HFFc6 (cell line): Measurements from ENCODE around the gene TSC22D1. TPM values are rescaled to one million over a fixed set of nuclear protein-coding genes. Genes with fewer than 3 reads are reported as not detected.
"Not testable (repeated sequence)": the region's sequence is repeated elsewhere in the genome, so short reads cannot be mapped to it uniquely, and the experiment has no call there.

Source experiments
- DNase-seq: peaks from one replicate; pipeline ENCODE4 v3.0.0-alpha.2; 2018
- H3K27ac Mint-ChIP-seq: 2 replicates; pipeline ENCODE4 v1.8.0; 2020; ENCODE audit warnings: mild to moderate bottlenecking, mixed read lengths
- H3K27me3 Mint-ChIP-seq: 2 replicates; pipeline ENCODE4 v1.8.0; 2021; ENCODE audit warnings: mild to moderate bottlenecking, moderate library complexity, mixed read lengths; ENCODE audit not compliant: insufficient read depth
- H3K36me3 Mint-ChIP-seq: 2 replicates; pipeline ENCODE4 v1.8.0; 2021; ENCODE audit warnings: low read depth, mixed read lengths
- H3K4me1 Mint-ChIP-seq: 2 replicates; pipeline ENCODE4 v1.8.0; 2020; ENCODE audit warnings: low read depth, mixed read lengths
- H3K4me3 Mint-ChIP-seq: 2 replicates; pipeline ENCODE4 v1.8.0; 2020; ENCODE audit warnings: mild to moderate bottlenecking, moderate library complexity, mixed read lengths
- H3K9me3 Mint-ChIP-seq: 2 replicates; pipeline ENCODE4 v1.8.0; 2020; ENCODE audit warnings: mild to moderate bottlenecking, mixed read lengths
- total RNA-seq, 6 experiments: library from RNA; stranded (reverse); fragmentation: NEBNext Ultra II Directional; extraction: Animal tissue kit (Norgen Biotek cat#: 25700); gene quantifications; 2 replicates in 1 of 6; 3 replicates in 5 of 6; pipeline ENCODE4 v1.2.3, GENCODE V29; 2021
- TF ChIP-seq, protein P1 (sequence below): fragments of 200-600 bp; sonication (generic); IDR thresholded peaks from 2 replicates; pipeline ENCODE4 v1.5.0; 2021; ENCODE audit warnings: antibody characterized with exemption, mild to moderate bottlenecking

The TSC22D1 gene
- total RNA-seq, 6 experiments from 2014 or later: 42.3 to 49.4 (median 45.2) TPM

DNA sequence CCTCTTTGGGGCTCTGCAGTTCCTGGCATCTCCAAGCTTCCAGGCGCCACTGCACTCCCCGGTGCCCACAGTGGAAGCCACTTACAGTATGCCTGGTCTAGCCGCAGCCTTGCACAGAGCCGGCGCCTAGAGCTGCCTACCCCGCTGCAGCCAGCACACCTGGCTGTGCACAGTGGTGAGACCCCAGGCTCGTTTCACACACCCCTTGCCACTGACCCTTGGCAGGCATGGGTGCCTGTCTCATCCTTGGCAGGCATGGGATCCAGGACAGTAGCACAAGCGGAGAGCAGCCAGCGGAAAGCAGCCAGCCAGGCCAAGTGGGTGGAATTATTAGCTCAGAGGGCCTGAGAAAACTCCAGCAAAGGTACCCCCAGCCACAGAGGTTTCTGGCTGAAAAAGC lies 116.5 kb downstream of the TSC22D1 start:
- Mint-ChIP-seq H3K27ac (no peak overlapping the region), H3K27me3 (no peaks in the 10 kb centered on the region), H3K9me3 (peaks cover 9% of the 10 kb centered on the region; the same call in 1 of the 2 replicates), H3K4me3 (no peak overlapping the region), H3K36me3 (peaks cover 14% of the 10 kb centered on the region), H3K4me1 (peaks cover under 1% of the 10 kb centered on the region)
- no peak for DNase-seq
- TF ChIP-seq, protein P1, sequence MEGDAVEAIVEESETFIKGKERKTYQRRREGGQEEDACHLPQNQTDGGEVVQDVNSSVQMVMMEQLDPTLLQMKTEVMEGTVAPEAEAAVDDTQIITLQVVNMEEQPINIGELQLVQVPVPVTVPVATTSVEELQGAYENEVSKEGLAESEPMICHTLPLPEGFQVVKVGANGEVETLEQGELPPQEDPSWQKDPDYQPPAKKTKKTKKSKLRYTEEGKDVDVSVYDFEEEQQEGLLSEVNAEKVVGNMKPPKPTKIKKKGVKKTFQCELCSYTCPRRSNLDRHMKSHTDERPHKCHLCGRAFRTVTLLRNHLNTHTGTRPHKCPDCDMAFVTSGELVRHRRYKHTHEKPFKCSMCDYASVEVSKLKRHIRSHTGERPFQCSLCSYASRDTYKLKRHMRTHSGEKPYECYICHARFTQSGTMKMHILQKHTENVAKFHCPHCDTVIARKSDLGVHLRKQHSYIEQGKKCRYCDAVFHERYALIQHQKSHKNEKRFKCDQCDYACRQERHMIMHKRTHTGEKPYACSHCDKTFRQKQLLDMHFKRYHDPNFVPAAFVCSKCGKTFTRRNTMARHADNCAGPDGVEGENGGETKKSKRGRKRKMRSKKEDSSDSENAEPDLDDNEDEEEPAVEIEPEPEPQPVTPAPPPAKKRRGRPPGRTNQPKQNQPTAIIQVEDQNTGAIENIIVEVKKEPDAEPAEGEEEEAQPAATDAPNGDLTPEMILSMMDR: no peak

DNA sequence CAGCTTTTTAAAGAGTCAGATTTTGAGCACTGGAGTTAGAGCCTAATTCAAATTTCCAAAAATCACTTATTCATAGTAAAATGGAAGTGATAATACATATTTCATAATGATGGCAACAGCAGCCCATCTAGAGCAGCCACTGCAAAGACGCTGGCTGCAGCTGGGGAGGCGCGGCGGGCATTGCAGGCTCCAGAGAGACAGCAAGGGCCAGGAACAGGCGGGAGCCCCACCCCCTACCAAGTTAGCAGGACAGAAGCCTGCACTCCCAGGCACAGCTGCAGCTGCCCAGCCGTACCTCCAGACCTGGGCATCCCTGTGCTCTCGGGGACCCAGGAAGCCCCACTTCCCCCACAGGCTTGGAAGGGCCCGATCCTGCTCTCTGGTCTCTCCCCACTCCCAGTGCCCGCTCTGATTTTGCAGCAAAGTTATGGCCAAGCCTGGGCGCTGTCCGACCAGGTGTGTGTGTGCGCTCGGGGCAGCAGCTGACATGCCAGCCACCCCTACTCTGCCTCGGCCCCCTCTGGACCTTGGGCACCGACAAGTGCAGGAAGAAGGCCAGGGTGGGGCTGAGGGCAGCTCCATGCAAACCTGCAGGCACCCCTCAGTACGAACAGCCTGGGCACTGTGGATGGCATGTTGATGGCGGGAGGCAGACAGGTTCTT lies 117.7 kb downstream of the TSC22D1 start:
- no peaks in the 10 kb centered on the region; the same call in 1 of the 2 replicates for H3K27me3 Mint-ChIP-seq

GRCh38 chr13:44456212-44456611 lies 119.9 kb downstream of the TSC22D1 start:
- H3K9me3 Mint-ChIP-seq, H3K4me3 Mint-ChIP-seq, H3K4me1 Mint-ChIP-seq, H3K27ac Mint-ChIP-seq, DNase-seq, H3K27me3 Mint-ChIP-seq: not testable (repeated sequence)
- peaks cover 17% of the 10 kb centered on the region for H3K36me3 Mint-ChIP-seq

More for the DNA sequence above, 117.7 kb downstream of the TSC22D1 start:
- Mint-ChIP-seq H3K27ac (no peak overlapping the region), H3K9me3 (peaks cover 9% of the 10 kb centered on the region; the same call in 1 of the 2 replicates), H3K36me3 (peaks cover 14% of the 10 kb centered on the region), H3K4me3 (no peak overlapping the region; the same call in 1 of the 2 replicates), H3K4me1 (no peaks in the 10 kb centered on the region; the same call in 1 of the 2 replicates)
- TF ChIP-seq, protein P1: no peak
- DNase-seq: no peak

DNA sequence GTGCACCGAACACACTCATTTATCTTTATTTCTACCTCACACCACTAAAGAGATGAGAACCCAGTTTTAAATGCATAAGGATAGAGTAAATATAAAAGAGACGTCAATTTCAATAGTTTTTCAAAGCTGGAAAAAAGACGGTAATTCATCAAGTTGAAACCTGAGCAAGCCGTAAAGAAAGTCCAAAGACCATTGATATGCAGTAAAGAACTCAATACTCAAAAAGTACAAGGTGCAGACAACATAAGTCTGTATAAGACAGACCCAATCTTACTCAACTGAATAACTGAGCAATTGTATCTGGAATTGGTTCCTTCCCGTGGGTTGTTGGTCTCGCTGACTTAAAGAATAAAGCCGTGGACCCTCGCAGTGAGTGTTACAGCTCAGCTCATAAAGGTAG lies 120.4 kb downstream of the TSC22D1 start:
- Mint-ChIP-seq H3K9me3 (peaks cover 9% of the 10 kb centered on the region; the same call in 1 of the 2 replicates), H3K4me1 (no peaks in the 10 kb centered on the region; the same call in 1 of the 2 replicates), H3K4me3 (no peak overlapping the region), H3K27ac (no peak overlapping the region), H3K27me3 (no peaks in the 10 kb centered on the region; the same call in 1 of the 2 replicates), H3K36me3 (peaks cover 21% of the 10 kb centered on the region)
- TF ChIP-seq, protein P1: no peak
- no peak for DNase-seq

DNA sequence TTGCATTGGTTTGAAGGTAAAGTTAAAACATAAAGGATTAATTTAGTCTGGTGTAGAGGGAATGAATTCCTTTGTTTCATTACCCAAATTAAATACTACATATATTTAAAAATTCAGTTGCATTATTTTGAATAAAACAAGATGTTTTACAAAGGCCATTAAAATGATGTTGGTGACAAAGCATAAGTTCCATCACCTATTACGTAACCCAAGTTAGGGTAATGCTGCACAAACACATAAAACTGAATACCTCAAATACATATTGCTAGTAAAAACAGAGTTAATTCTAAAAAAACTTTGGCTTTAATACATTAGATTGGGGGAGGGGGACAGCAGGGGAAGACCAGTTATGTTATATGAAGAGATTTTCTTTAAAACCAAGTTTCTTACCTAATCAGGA lies 122.2 kb downstream of the TSC22D1 start:
- TF ChIP-seq, protein P1: no peak
- H3K4me3 Mint-ChIP-seq: no peak overlapping the region
- no peak overlapping the region for H3K27ac Mint-ChIP-seq
- H3K27me3 Mint-ChIP-seq: no peaks in the 10 kb centered on the region; the same call in 1 of the 2 replicates
- H3K9me3 Mint-ChIP-seq: peaks cover 9% of the 10 kb centered on the region; the same call in 1 of the 2 replicates
- H3K4me1 Mint-ChIP-seq: no peaks in the 10 kb centered on the region; the same call in 1 of the 2 replicates
- peaks cover 22% of the 10 kb centered on the region for H3K36me3 Mint-ChIP-seq
- no peak for DNase-seq

DNA sequence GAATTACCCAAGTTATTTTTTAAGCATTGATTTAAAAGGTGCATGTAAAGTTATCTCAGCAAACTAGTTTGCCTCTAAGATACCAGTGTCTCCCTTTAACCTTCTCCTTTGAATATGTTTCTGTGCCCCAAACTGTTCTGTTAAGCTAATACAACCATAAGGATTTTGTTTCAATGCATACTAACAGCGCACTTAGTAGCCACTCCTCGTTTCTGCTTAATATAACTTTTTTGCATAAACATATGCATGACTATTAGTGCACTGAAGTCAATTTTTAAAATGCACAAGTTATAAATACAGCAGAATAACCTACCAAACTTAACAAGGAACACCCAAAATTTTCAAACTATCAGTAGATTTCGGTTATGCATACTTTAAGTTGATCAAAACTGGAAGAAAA lies 123.1 kb downstream of the TSC22D1 start:
- TF ChIP-seq, protein P1: no peak
- no peaks in the 10 kb centered on the region; the same call in 1 of the 2 replicates for H3K27me3 Mint-ChIP-seq
- H3K9me3 Mint-ChIP-seq: peaks cover 9% of the 10 kb centered on the region; the same call in 1 of the 2 replicates

More for the DNA sequence above, 123.1 kb downstream of the TSC22D1 start:
- no peak overlapping the region for H3K27ac Mint-ChIP-seq
- no peak for DNase-seq
- no peak overlapping the region for H3K4me3 Mint-ChIP-seq
- peaks cover 22% of the 10 kb centered on the region for H3K36me3 Mint-ChIP-seq
- no peaks in the 10 kb centered on the region; the same call in 1 of the 2 replicates for H3K4me1 Mint-ChIP-seq
